Astrocyte (in vitro differentiated cells and primary cell): Measurements from ENCODE around the gene KCNAB1.

Experiments used
- EZH2 ChIP-seq: IDR thresholded peaks from 2 replicates; pipeline ENCODE4 v1.6.1; 2012; ENCODE audit warnings: mild to moderate bottlenecking, low read length, inconsistent platforms; ENCODE audit not compliant: insufficient read depth
- TF ChIP-seq, protein P1 (sequence below): IDR thresholded peaks from 2 replicates; pipeline ENCODE4 v1.5.1; 2011; ENCODE audit warnings: low read depth, mild to moderate bottlenecking, inconsistent platforms, low read length, moderate library complexity; ENCODE audit not compliant: insufficient read depth

DNA sequence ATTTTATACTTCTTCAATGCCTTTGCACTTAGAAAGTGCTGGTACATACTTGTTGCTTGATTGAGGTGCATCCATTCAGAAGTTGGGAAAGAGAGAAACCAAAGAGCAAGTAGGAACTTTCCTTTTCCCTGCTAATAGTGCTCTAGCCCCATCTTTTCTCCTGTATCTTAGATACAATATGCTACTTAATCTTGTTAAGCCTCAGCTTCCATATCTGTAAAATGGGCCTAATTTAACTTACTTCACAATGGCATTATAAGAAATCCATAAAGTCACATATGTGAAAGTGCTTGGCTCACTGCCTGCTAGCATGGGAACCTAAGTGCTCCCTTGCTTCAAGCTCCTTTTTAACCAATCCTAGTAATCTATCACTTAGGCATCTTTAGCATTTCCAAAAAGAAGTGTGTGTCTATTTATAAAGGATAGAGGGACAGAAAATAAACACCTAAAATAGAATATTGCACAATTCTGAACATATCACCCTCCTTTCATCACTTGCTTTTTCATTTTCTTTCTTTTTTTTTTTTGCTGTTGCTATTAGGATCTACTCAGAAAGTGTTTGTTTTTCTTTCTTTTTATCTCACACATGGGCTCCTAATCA is 28.1 kb downstream of the KCNAB1 start:
- TF ChIP-seq, protein P1, sequence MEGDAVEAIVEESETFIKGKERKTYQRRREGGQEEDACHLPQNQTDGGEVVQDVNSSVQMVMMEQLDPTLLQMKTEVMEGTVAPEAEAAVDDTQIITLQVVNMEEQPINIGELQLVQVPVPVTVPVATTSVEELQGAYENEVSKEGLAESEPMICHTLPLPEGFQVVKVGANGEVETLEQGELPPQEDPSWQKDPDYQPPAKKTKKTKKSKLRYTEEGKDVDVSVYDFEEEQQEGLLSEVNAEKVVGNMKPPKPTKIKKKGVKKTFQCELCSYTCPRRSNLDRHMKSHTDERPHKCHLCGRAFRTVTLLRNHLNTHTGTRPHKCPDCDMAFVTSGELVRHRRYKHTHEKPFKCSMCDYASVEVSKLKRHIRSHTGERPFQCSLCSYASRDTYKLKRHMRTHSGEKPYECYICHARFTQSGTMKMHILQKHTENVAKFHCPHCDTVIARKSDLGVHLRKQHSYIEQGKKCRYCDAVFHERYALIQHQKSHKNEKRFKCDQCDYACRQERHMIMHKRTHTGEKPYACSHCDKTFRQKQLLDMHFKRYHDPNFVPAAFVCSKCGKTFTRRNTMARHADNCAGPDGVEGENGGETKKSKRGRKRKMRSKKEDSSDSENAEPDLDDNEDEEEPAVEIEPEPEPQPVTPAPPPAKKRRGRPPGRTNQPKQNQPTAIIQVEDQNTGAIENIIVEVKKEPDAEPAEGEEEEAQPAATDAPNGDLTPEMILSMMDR: no peak
- TF ChIP-seq EZH2: no peak
